Activated naive CD4-positive, alpha-beta T cell treated with anti-CD3 and anti-CD28 coated beads, Interleukin-2, amount 50 U/mL, for 72 hours (primary cell): ENCODE measurements around the gene ANKRD60. TPM values are rescaled to one million over a fixed set of nuclear protein-coding genes. Genes with fewer than 3 reads are reported as not detected.

Experiments
- ATAC-seq, 2 donors: fragments of 150-1000 bp; cut with Tn5 transposase; 2 replicates each; pipeline ENCODE4 v1.10.0; 2021; ENCODE audit warnings: mild to moderate bottlenecking in 2 of 2, moderate library complexity in 2 of 2
- DNase-seq, 2 donors: peaks; one replicate each; pipeline ENCODE4 v3.0.0; 2021 to 2022; ENCODE audit warnings: low spot score in 2 of 2
- H3K27ac Mint-ChIP-seq, 2 donors: one replicate each; pipeline ENCODE4 v1.8.0; 2022; ENCODE audit warnings: mild to moderate bottlenecking in 2 of 2, mixed read lengths in 2 of 2
- H3K36me3 Mint-ChIP-seq, 2 donors: one replicate each; pipeline ENCODE4 v1.8.0; 2022; ENCODE audit warnings: mixed read lengths in 2 of 2
- H3K9me3 Mint-ChIP-seq, 2 donors: one replicate each; pipeline ENCODE4 v1.8.0; 2022; ENCODE audit warnings: mixed read lengths in 2 of 2
- total RNA-seq, 2 donors: library from RNA; stranded (reverse); gene quantifications; one replicate each; pipeline ENCODE4 v1.2.3, GENCODE V29; 2022

Gene ANKRD60
- total RNA-seq = not detected

DNA sequence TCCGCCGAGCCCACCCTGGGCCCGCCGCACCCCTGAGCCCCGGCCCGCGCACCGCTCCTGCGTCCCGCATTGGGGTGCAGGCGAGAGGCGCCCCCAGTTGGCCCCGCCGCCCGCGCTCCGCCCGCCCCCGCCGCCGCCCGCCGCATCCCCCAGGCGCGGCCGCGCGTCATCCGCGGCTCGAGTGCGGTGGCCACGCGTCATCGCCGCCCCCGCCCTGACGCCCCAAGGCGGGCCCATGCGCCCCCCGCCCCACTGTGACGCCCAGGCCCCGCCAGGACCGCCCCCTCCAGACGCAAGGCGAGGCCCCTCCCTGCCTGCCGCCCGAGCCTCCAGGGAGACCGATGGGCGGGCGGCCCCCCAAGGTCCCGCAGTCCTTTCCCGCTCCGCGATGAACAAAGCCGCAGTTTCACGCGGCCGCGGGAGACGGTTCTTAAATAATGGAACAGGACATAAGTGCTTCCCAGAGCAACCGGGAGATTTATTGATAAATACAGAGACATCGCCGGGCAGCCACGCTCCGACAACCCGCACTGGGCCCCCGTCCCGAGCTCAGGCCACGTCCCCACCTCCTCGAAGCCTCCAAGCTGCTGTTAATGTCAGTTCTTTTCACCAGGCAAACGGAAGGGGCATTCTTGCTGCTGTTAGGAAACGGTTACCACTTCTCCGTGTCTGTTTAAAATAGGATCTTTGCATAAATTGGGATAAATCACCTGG lies at the start of gene ANKRD60:
TSS of gene ANKRD60 (minus strand) at position 170 of the 714 bp plus-strand sequence. CDS start at position 170, 0 bp downstream.
- DNase-seq (peak; percentile 40 to 55), ATAC-seq (peak; percentile 52 to 59)
- no peaks in the 10 kb centered on the region for H3K9me3 Mint-ChIP-seq
- H3K27ac Mint-ChIP-seq = peak within 1 kb of the TSS in 1 of 2 donors; percentile 10
- peaks cover 23 to 29% of the 10 kb centered on the region in 2 donors for H3K36me3 Mint-ChIP-seq

DNA sequence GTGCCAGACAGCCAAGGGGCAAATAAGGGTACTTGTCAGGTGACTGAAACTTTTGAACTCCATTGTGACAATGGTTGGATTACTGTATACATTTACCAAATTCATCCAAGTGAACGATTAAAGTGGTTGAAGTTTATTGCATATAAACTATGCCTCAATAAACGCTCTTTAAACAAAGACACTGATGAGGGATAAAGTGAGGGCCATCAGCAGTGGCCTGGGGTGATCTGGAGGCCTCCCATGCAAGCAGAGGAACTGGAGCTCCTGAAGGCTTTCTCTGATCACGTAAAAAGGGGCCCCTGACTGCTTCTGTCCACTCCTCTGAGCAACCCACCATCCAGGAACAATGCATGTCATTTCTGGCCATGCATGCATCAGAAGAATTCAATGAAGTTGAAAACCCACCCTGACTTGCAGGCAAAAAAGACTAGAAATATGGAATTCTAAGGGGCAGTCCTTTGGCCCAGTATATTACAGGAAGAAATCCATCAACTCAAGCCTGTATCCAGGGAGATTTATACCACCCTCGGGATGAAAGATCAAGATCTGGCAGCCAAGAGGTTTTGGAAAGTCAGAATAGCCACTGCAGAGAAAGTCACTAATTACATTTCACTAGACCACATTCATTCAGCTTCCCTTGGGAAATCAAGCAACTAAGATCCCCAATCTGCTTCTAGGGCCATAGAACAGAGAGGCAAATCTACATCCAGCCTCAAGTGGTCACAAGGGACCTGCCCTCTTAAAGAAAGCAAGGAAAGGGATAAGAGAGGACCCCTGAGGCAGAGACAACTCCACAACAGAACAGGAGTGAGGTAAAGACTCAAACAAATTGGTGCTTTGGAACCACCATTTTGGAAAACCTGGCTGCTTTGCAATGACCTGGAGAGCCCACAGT lies 49.4 kb upstream of the ANKRD60 start:
- peaks cover 5 to 14% of the 10 kb centered on the region in 2 donors for H3K36me3 Mint-ChIP-seq
- H3K27ac Mint-ChIP-seq = no peak overlapping the region
- ATAC-seq (no peak), DNase-seq (no peak)
- H3K9me3 Mint-ChIP-seq = peaks cover 0 to 6% of the 10 kb centered on the region in 2 donors

DNA sequence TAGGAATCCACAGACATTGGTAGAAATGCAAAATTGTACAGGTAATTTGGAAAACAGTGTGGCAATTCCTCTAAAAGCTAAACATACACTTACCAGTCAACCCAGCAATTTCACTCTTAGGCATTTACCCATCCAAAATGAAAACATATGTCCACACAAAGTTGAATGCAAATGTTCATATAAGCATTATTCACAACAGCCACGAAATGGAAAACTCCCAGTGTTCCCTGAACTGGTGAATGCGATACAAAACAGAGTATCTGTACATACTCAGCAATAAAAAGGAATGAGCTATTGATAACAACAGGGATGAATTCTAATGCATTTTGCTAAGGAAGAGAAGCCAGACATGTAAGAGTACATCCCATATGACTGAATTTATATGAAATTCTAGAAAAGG lies 48.7 kb upstream of the ANKRD60 start:
- ATAC-seq (no peak), DNase-seq (no peak)
- Mint-ChIP-seq H3K9me3 (peaks cover 0 to 6% of the 10 kb centered on the region in 2 donors), H3K36me3 (peaks cover 5 to 14% of the 10 kb centered on the region in 2 donors), H3K27ac (no peak overlapping the region)

DNA sequence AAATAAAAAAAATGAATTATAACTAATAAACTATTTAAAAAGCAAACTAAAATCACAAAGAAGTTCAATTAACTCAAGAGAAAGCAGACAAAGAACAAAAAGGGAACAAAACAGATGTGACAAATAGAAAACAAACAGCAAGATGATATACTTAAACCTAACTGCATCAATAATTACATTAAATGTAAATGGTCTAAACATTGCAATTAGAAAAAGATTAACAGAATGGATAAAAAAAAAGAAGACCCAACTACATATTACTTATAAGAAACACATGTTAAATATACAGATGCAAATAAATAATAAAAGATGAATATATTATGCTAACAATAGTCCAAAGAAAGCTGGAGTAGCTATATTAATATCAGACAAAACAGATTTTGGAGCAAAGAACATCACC lies 45.9 kb upstream of the ANKRD60 start:
- Mint-ChIP-seq H3K36me3 (peaks cover 0 to 14% of the 10 kb centered on the region in 2 donors), H3K27ac (no peak overlapping the region), H3K9me3 (peaks cover 0 to 6% of the 10 kb centered on the region in 2 donors)
- DNase-seq (no peak), ATAC-seq (no peak)

GRCh38 chr20:58271606-58272351 lies 43.3 kb upstream of the ANKRD60 start:
- peak in 1 of 2 donors; percentile 58 for DNase-seq
- peaks cover 0 to 6% of the 10 kb centered on the region in 2 donors for H3K9me3 Mint-ChIP-seq
- ATAC-seq = peak; percentile 85 to 100
- H3K36me3 Mint-ChIP-seq = peaks cover 9 to 35% of the 10 kb centered on the region in 2 donors
- H3K27ac Mint-ChIP-seq = no peak overlapping the region

GRCh38 chr20:58268936-58269619 lies 40.6 kb upstream of the ANKRD60 start:
- Mint-ChIP-seq H3K27ac (peak overlapping the region; percentile 81 to 86), H3K36me3 (peaks cover 9 to 35% of the 10 kb centered on the region in 2 donors), H3K9me3 (peaks cover 0 to 6% of the 10 kb centered on the region in 2 donors)
- peak; percentile 25 to 83 for ATAC-seq
- peak in 1 of 2 donors; percentile 62 for DNase-seq

- DNase-seq = no peak
- Mint-ChIP-seq H3K36me3 (peaks cover 9 to 30% of the 10 kb centered on the region in 2 donors), H3K9me3 (peaks cover 0 to 2% of the 10 kb centered on the region in 2 donors), H3K27ac (peak overlapping the region; percentile 59 to 81)
- ATAC-seq = no peak
Observed at GRCh38 chr20:58268421-58268821, 40.0 kb upstream of the ANKRD60 start.

- Mint-ChIP-seq H3K27ac (peak overlapping the region; percentile 59 to 81), H3K36me3 (peaks cover 9 to 27% of the 10 kb centered on the region in 2 donors), H3K9me3 (no peaks in the 10 kb centered on the region)
- ATAC-seq (peak in 1 of 2 donors; percentile 3), DNase-seq (no peak)
Observed at GRCh38 chr20:58267389-58268215, 39.1 kb upstream of the ANKRD60 start.

DNA sequence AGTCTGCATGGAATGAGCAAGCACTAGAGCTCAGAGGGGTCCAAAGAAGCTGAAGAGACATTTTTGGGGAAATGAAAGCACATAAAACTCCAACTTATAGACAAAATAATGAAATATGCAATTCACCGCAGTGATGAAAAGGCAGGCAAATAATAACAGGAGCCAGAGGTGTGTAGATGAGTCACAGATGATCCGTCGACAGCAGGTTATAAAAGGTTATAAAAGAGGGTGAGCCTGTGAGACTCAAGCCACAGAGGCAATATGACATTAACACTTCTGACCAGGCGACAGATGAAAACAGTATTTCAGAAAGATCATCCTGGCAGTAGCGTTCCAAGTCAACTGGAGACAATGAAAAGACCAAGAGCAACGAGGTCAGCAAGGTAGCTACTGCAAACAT lies 35.8 kb upstream of the ANKRD60 start:
- H3K36me3 Mint-ChIP-seq = peaks cover 14 to 21% of the 10 kb centered on the region in 2 donors
- no peaks in the 10 kb centered on the region for H3K9me3 Mint-ChIP-seq
- no peak overlapping the region for H3K27ac Mint-ChIP-seq
- DNase-seq (no peak), ATAC-seq (no peak)

DNA sequence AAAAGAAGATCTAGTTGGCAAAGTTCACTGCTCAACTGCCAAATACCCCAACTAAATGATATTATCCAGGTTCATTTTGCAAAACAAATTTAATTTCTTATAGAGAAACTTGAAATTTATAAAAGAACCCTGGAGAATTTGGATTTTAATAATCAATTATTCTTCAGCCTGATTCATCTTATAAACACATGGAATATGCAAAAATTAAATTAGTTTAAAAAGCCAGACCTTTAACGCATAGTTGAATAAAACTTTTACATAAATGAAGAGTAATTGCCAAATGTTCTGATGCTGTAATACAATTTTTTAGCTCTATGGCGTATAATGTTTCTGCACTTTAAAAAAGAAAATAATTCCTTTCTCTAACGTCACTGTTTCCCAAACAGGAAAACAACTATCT lies 33.2 kb upstream of the ANKRD60 start:
- Mint-ChIP-seq H3K9me3 (no peaks in the 10 kb centered on the region), H3K27ac (no peak overlapping the region), H3K36me3 (peaks cover 0 to 5% of the 10 kb centered on the region in 2 donors)
- DNase-seq (no peak), ATAC-seq (no peak)

- Mint-ChIP-seq H3K27ac (no peak overlapping the region), H3K9me3 (no peaks in the 10 kb centered on the region), H3K36me3 (peaks cover 5 to 11% of the 10 kb centered on the region in 2 donors)
- ATAC-seq = no peak
- DNase-seq = no peak
Observed at GRCh38 chr20:58260006-58260405, 31.6 kb upstream of the ANKRD60 start.

DNA sequence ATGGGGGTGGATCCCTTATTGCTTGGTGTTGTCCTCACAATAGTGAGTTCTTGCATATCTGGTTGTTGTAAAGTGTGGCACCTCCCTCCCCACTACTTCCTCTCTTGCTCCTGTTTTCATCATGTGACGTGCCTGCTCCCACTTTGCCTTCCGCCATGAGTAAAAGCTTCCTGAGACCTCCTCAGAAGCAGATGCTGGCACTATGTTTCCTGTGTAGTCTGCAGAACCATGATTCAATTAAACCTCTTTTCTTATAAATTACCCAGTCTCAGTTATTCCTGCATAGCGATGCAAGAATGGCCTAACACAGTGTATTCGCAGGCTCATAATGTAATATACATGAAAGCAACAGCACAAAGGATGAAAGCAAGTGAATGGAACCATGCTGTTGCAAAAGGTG lies 28.4 kb upstream of the ANKRD60 start:
- Mint-ChIP-seq H3K27ac (peak overlapping the region in 1 of 2 donors; percentile 54), H3K9me3 (no peaks in the 10 kb centered on the region), H3K36me3 (peaks cover 5 to 32% of the 10 kb centered on the region in 2 donors)
- ATAC-seq (peak in 1 of 2 donors; percentile 36), DNase-seq (no peak)

DNA sequence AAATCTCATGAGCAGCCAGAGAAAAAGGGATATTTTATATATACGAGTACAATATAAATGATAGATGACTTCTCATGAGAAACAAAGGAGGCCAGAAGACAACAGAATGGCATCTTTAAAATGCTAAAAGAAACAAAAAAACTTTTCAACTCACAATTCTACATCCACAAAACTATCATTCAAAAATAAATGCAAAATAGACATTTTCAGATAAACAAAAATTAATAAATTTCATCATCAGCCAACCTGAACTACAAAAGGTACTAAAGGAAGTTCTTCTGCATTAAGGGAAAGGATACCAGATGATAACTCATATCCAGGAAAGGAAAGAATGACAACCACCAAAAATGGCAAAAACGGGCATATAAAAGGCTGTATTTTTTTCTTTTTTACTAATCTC lies 27.9 kb upstream of the ANKRD60 start:
- no peak for DNase-seq
- Mint-ChIP-seq H3K27ac (no peak overlapping the region), H3K36me3 (peaks cover 5 to 32% of the 10 kb centered on the region in 2 donors), H3K9me3 (no peaks in the 10 kb centered on the region)
- no peak for ATAC-seq

DNA sequence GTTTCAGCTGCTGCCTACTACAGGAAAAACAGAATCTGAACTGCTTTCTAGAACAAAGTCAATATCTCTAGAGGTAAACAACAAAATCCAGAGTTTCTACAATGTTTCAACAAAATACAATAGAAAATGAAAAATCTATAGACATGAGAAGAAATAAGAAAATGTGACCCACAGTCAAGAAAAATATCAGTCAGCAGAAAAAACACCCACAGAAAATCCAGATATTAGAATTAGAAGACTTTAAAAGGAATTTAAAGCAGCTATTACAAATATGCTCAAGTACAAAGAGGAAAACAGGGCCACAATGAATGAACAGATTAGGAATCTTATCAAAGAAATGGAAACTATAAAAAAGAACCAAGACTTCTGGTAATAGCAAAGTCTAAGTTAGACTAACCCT lies 26.4 kb upstream of the ANKRD60 start:
- Mint-ChIP-seq H3K36me3 (peaks cover 6 to 32% of the 10 kb centered on the region in 2 donors), H3K9me3 (no peaks in the 10 kb centered on the region), H3K27ac (no peak overlapping the region)
- DNase-seq = no peak
- ATAC-seq = no peak

GRCh38 chr20:58251979-58252591 lies 23.6 kb upstream of the ANKRD60 start:
- no peaks in the 10 kb centered on the region for H3K9me3 Mint-ChIP-seq
- no peak overlapping the region for H3K27ac Mint-ChIP-seq
- DNase-seq = no peak
- H3K36me3 Mint-ChIP-seq = peaks cover 6 to 37% of the 10 kb centered on the region in 2 donors
- ATAC-seq = peak; percentile 64
